Upper lobe of left lung (tissue), 4 donors: Measurements from ENCODE around the gene VSIR.

Experiments
- CTCF ChIP-seq, 6 experiments: fragments of 450-650 bp in 4 of 6; fragments of 200-600 bp in 2 of 6; sonication (generic) in 2 of 6; IDR thresholded peaks; one replicate each; pipeline ENCODE4 v1.5.1; 2016 to 2019; ENCODE audit warnings: antibody characterized with exemption in 6 of 6
- EP300 ChIP-seq, 4 donors: sonication (generic); formaldehyde crosslinking; IDR thresholded peaks; one replicate each; pipeline ENCODE4 v1.5.1; 2017; ENCODE audit warnings: antibody characterized with exemption in 4 of 4, control low read depth in 2 of 4
- POLR2A ChIP-seq, 4 donors: fragments of 450-650 bp; IDR thresholded peaks; one replicate each; pipeline ENCODE4 v1.5.1; 2016 to 2017; ENCODE audit warnings: antibody characterized with exemption in 4 of 4, mild to moderate bottlenecking in 2 of 4
- POLR2AphosphoS5 ChIP-seq, 2 donors: sonication (generic); formaldehyde crosslinking; IDR thresholded peaks; one replicate each; pipeline ENCODE4 v1.5.1; 2017; ENCODE audit warnings: antibody characterized with exemption in 2 of 2

- no peak for TF ChIP-seq CTCF (IDR thresholded peaks at IDR 0.05)
- TF ChIP-seq EP300 (IDR thresholded peaks at IDR 0.05), result no peak
- TF ChIP-seq POLR2AphosphoS5 (IDR thresholded peaks at IDR 0.05), result no peak
- TF ChIP-seq POLR2A (IDR thresholded peaks at IDR 0.05), result no peak
Measured at GRCh38 chr10:71721313-71721712, 52.0 kb downstream of the VSIR start.
